ENCODE measurements around the gene TNFRSF17.
"Not testable (repeated sequence)": the region's sequence is repeated elsewhere in the genome, so short reads cannot be mapped to it uniquely, and the experiment has no call there.

Gene TNFRSF17

GRCh38 chr16:11964761-11965551 lies at the start of gene TNFRSF17:
Gene TNFRSF17, plus strand, starts transcription at chr16:11965210. Its CDS starts 115 bp downstream, at chr16:11965325.
- DNase-seq: no peak

- DNase-seq: peak; percentile 97
Measured at GRCh38 chr16:11915644-11916523, 49.1 kb upstream of the TNFRSF17 start, which contains the start of gene GSPT1. Gene GSPT1, minus strand, starts transcription at chr16:11915956. Its CDS starts 236 bp downstream, at chr16:11915720.

- DNase-seq: no peak
Measured at GRCh38 chr16:11916524-11917285, 48.3 kb upstream of the TNFRSF17 start.

GRCh38 chr16:11924046-11924445 lies 41.0 kb upstream of the TNFRSF17 start:
- DNase-seq: not testable (repeated sequence)

GRCh38 chr16:11927350-11927749 lies 37.7 kb upstream of the TNFRSF17 start:
- not testable (repeated sequence) for DNase-seq

- DNase-seq: not testable (repeated sequence)
Measured at GRCh38 chr16:11941945-11942344, 23.1 kb upstream of the TNFRSF17 start, which contains the start of gene NPIPB2. Gene NPIPB2, minus strand, starts transcription at chr16:11942045. Its CDS starts 0 bp downstream, at chr16:11942045.

GRCh38 chr16:11946433-11946832 lies 18.6 kb upstream of the TNFRSF17 start:
- DNase-seq: no peak

- DNase-seq: no peak
Measured at GRCh38 chr16:11948819-11949218, 16.2 kb upstream of the TNFRSF17 start.

GRCh38 chr16:11949527-11949926 lies 15.5 kb upstream of the TNFRSF17 start:
- peak; percentile 40 for DNase-seq

- no peak for DNase-seq
Measured at GRCh38 chr16:11950388-11950787, 14.6 kb upstream of the TNFRSF17 start.

GRCh38 chr16:11953576-11953975 lies 11.4 kb upstream of the TNFRSF17 start:
- DNase-seq: not testable (repeated sequence)

- DNase-seq: no peak
Measured at GRCh38 chr16:11955713-11956123, 9.3 kb upstream of the TNFRSF17 start.

- no peak for DNase-seq
Measured at GRCh38 chr16:11956558-11956957, 8.5 kb upstream of the TNFRSF17 start.

- DNase-seq: no peak
Measured at GRCh38 chr16:11957591-11958395, 7.2 kb upstream of the TNFRSF17 start.

GRCh38 chr16:11962457-11962856 lies 2.6 kb upstream of the TNFRSF17 start:
- not testable (repeated sequence) for DNase-seq

- not testable (repeated sequence) for DNase-seq
Measured at GRCh38 chr16:11962978-11963377, 2.0 kb upstream of the TNFRSF17 start.

GRCh38 chr16:11963706-11964105 lies 1.3 kb upstream of the TNFRSF17 start:
- DNase-seq: no peak

- no peak for DNase-seq
Measured at GRCh38 chr16:11966173-11966572, 1.2 kb downstream of the TNFRSF17 start.

GRCh38 chr16:11967195-11967911 lies 2.3 kb downstream of the TNFRSF17 start:
- no peak for DNase-seq

- DNase-seq: no peak
Measured at GRCh38 chr16:11968577-11968976, 3.6 kb downstream of the TNFRSF17 start.

GRCh38 chr16:11970292-11970691 lies 5.3 kb downstream of the TNFRSF17 start:
- not testable (repeated sequence) for DNase-seq

All from NCI-H1105 (cell line).